GM18499 (cell line): ENCODE measurements around the gene ITGA11.
"Not testable (repeated sequence)": the region's sequence is repeated elsewhere in the genome, so short reads cannot be mapped to it uniquely, and the experiment has no call there.

Source experiments
- ATAC-seq: cut with Tn5 transposase; IDR thresholded peaks from one replicate; pipeline ENCODE4 v1.9.1; 2021; ENCODE audit warnings: moderate number of reproducible peaks; ENCODE audit not compliant: insufficient read depth, unreplicated experiment

ITGA11 gene

GRCh38 chr15:68427963-68428362, 4.0 kb downstream of the ITGA11 start:
- no peak for ATAC-seq

GRCh38 chr15:68427366-68427765, 4.6 kb downstream of the ITGA11 start:
- no peak for ATAC-seq

GRCh38 chr15:68426116-68426515, 5.8 kb downstream of the ITGA11 start:
- no peak for ATAC-seq

GRCh38 chr15:68425428-68426060, 6.4 kb downstream of the ITGA11 start:
- ATAC-seq: no peak

GRCh38 chr15:68424754-68425390, 7.1 kb downstream of the ITGA11 start:
- no peak for ATAC-seq

GRCh38 chr15:68423359-68424296, 8.3 kb downstream of the ITGA11 start:
- ATAC-seq: no peak

- ATAC-seq: not testable (repeated sequence)
Measured at GRCh38 chr15:68422403-68423145, 9.4 kb downstream of the ITGA11 start.

- no peak for ATAC-seq
Measured at GRCh38 chr15:68421798-68422402, 10.1 kb downstream of the ITGA11 start.

- ATAC-seq: no peak
Measured at GRCh38 chr15:68421115-68421551, 10.8 kb downstream of the ITGA11 start.

- no peak for ATAC-seq
Measured at GRCh38 chr15:68420186-68420684, 11.7 kb downstream of the ITGA11 start.

GRCh38 chr15:68419301-68420175, 12.4 kb downstream of the ITGA11 start:
- ATAC-seq: no peak

GRCh38 chr15:68418611-68419161, 13.3 kb downstream of the ITGA11 start:
- ATAC-seq: no peak

- no peak for ATAC-seq
Measured at GRCh38 chr15:68417897-68418296, 14.1 kb downstream of the ITGA11 start.

- no peak for ATAC-seq
Measured at GRCh38 chr15:68417051-68417450, 14.9 kb downstream of the ITGA11 start.

- ATAC-seq: no peak
Measured at GRCh38 chr15:68416158-68416535, 15.8 kb downstream of the ITGA11 start.

GRCh38 chr15:68415501-68416157, 16.3 kb downstream of the ITGA11 start:
- ATAC-seq: no peak

- no peak for ATAC-seq
Measured at GRCh38 chr15:68415061-68415460, 16.9 kb downstream of the ITGA11 start.

GRCh38 chr15:68414591-68414990, 17.4 kb downstream of the ITGA11 start:
- no peak for ATAC-seq
